Fibroblast of lung (primary cell): ENCODE results near the gene RNF180. TPM values are rescaled to one million over a fixed set of nuclear protein-coding genes. Genes with fewer than 3 reads are reported as not detected.

Source experiments
- DNase-seq, 2 donors: peaks; one replicate each; pipeline versions ENCODE4 v3.0.0 to v3.0.0-alpha.2; 2010; ENCODE audit warnings: low read depth in 2 of 2
- H2AFZ ChIP-seq: 2 replicates; pipeline ENCODE4 v1.5.1; 2012; ENCODE audit warnings: low read length, control low read depth, inconsistent platforms
- H3K27ac ChIP-seq: 2 replicates; pipeline ENCODE4 v1.5.1; 2011; ENCODE audit warnings: low read length, control low read depth; ENCODE audit not compliant: insufficient read depth
- H3K27me3 ChIP-seq: 2 replicates; pipeline ENCODE4 v1.5.1; 2011; ENCODE audit warnings: mild to moderate bottlenecking, low read length; ENCODE audit not compliant: control insufficient read depth, insufficient read depth
- H3K36me3 ChIP-seq: 2 replicates; pipeline ENCODE4 v1.5.1; 2011; ENCODE audit warnings: low read length; ENCODE audit not compliant: control insufficient read depth, insufficient read depth
- H3K4me1 ChIP-seq: 2 replicates; pipeline ENCODE4 v1.5.1; 2011; ENCODE audit warnings: low read length; ENCODE audit not compliant: control insufficient read depth, insufficient read depth; ENCODE audit errors: extremely low read depth
- H3K4me2 ChIP-seq: 2 replicates; pipeline ENCODE4 v1.5.1; 2011; ENCODE audit warnings: low read length, control low read depth; ENCODE audit not compliant: insufficient read depth; ENCODE audit errors: extremely low read depth
- H3K4me3 ChIP-seq, 4 experiments: fragments of 200-600 bp in 1 of 4; sonication (generic) in 1 of 4; replicated peaks in 1 of 4; 2 replicates each; pipeline ENCODE4 v1.5.1; 2011 to 2016; ENCODE audit warnings: low read length in 4 of 4, low read depth in 3 of 4, mild to moderate bottlenecking in 3 of 4, control low read depth in 2 of 4, inconsistent platforms in 1 of 4, mixed read lengths in 1 of 4; ENCODE audit not compliant: insufficient read depth in 1 of 4; ENCODE audit errors: control extremely low read depth in 1 of 4
- H3K79me2 ChIP-seq: 2 replicates; pipeline ENCODE4 v1.5.1; 2012; ENCODE audit warnings: mild to moderate bottlenecking, low read length, inconsistent platforms; ENCODE audit not compliant: control insufficient read depth, insufficient read depth
- H3K9ac ChIP-seq: 2 replicates; pipeline ENCODE4 v1.5.1; 2011; ENCODE audit warnings: mild to moderate bottlenecking, low read length, control low read depth; ENCODE audit not compliant: insufficient read depth
- H3K9me3 ChIP-seq: 2 replicates; pipeline ENCODE4 v1.5.1; 2012; ENCODE audit warnings: low read depth, low read length; ENCODE audit not compliant: control insufficient read depth, insufficient read depth
- H4K20me1 ChIP-seq: 2 replicates; pipeline ENCODE4 v1.5.1; 2011; ENCODE audit warnings: low read length; ENCODE audit not compliant: control insufficient read depth, insufficient read depth; ENCODE audit errors: extremely low read depth
- EZH2 ChIP-seq: IDR thresholded peaks from 2 replicates; pipeline ENCODE4 v1.5.1; 2012; ENCODE audit warnings: low read length, control low read depth, mild to moderate bottlenecking; ENCODE audit errors: missing control alignments
- polyA plus RNA-seq, 2 donors: library from polyadenylated mRNA; depleted of rRNA in 1 of 2; stranded (reverse) in 1 of 2; unstranded in 1 of 2; fragments of >200 nt; gene quantifications; 2 replicates each; pipeline ENCODE4 v1.2.1, GENCODE V29; 2011 to 2012; ENCODE audit warnings: missing spikeins in 1 of 2
- total RNA-seq: library from RNA; depleted of rRNA; stranded (reverse); fragments of >200 nt; gene quantifications from 2 replicates; pipeline ENCODE4 v1.2.1, GENCODE V29; 2014
- TF ChIP-seq, protein P1 (sequence below), 2 donors: IDR thresholded peaks in 1 of 2; conservative IDR thresholded peaks in 1 of 2; 1 replicate in 1 of 2; 2 replicates in 1 of 2; pipeline ENCODE4 v1.5.1; 2011 to 2012; ENCODE audit warnings: low read length in 2 of 2, control low read depth in 1 of 2, inconsistent platforms in 1 of 2, low read depth in 1 of 2, mild to moderate bottlenecking in 1 of 2

The RNF180 gene
- total and polyA plus RNA-seq, 2 donors (not counting 1 experiment from before 2014, with no cell fraction given), result 2.3 to 2.6 TPM

DNA sequence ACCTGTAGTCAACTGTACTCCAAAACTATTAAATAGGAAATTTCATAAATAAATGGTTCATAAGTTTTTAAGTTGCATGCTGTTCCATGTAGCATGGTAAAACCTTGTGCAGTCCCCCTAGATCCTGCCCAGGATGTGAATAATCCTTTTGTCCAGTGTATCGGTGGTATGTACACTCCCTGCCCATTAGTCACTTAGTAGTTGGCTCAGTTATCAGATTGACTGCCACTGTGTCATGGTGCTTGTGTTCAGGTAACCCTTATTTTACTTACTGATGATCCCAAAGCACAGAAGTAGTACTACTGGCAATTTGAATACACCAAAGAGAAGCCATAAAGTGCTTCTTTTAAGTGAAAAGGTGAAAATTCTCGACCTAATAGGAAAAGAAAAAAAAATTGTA is 134.2 kb downstream of the RNF180 start:
- DNase-seq, result peak in 1 of 2 donors; percentile 24
- H3K27ac ChIP-seq, result no peak overlapping the region
- H3K79me2 ChIP-seq, result no peaks in the 10 kb centered on the region
- no peak overlapping the region for H3K9ac ChIP-seq
- no peaks in the 10 kb centered on the region for H3K36me3 ChIP-seq
- no peak overlapping the region for H3K4me3 ChIP-seq
- no peak overlapping the region for H3K4me2 ChIP-seq
- TF ChIP-seq, protein P1, sequence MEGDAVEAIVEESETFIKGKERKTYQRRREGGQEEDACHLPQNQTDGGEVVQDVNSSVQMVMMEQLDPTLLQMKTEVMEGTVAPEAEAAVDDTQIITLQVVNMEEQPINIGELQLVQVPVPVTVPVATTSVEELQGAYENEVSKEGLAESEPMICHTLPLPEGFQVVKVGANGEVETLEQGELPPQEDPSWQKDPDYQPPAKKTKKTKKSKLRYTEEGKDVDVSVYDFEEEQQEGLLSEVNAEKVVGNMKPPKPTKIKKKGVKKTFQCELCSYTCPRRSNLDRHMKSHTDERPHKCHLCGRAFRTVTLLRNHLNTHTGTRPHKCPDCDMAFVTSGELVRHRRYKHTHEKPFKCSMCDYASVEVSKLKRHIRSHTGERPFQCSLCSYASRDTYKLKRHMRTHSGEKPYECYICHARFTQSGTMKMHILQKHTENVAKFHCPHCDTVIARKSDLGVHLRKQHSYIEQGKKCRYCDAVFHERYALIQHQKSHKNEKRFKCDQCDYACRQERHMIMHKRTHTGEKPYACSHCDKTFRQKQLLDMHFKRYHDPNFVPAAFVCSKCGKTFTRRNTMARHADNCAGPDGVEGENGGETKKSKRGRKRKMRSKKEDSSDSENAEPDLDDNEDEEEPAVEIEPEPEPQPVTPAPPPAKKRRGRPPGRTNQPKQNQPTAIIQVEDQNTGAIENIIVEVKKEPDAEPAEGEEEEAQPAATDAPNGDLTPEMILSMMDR (conservative IDR thresholded peaks at IDR 0.05 in 1 of 2, IDR thresholded peaks at IDR 0.05 in 1 of 2; ENCODE audit: low read depth in 1 of 2, low read length in 2 of 2), result no peak
- no peak overlapping the region for H2AFZ ChIP-seq
- no peaks in the 10 kb centered on the region for H3K9me3 ChIP-seq
- no peaks in the 10 kb centered on the region for H3K27me3 ChIP-seq
- H4K20me1 ChIP-seq, result no peaks in the 10 kb centered on the region
- no peaks in the 10 kb centered on the region for H3K4me1 ChIP-seq

DNA sequence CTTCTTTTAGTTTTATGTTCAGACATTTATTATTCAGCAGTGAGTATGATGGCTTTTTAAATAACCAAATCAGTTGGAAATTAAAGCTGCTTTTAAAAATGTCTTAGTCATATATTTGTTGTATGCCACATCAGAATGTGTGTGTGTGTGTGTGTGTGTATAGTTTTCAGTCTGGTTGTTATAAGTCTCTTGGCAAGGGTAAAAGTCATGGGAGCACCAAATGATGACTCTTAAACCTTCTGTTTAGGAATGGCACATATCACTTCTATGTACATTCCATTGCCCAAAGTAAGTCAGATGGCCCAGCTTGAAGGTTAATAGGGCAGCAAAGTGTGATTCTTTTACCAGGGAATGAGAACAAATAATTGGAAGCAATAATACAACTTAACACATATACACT is 135.9 kb downstream of the RNF180 start:
- no peaks in the 10 kb centered on the region for H4K20me1 ChIP-seq
- H3K9me3 ChIP-seq, result no peaks in the 10 kb centered on the region
- no peak overlapping the region for H3K27ac ChIP-seq
- no peak overlapping the region for H3K4me3 ChIP-seq
- no peak overlapping the region for H3K4me2 ChIP-seq
- H2AFZ ChIP-seq, result no peak overlapping the region
- H3K9ac ChIP-seq, result no peak overlapping the region
- no peaks in the 10 kb centered on the region for H3K36me3 ChIP-seq
- no peak for TF ChIP-seq EZH2
- TF ChIP-seq, protein P1 (conservative IDR thresholded peaks at IDR 0.05 in 1 of 2, IDR thresholded peaks at IDR 0.05 in 1 of 2; ENCODE audit: low read depth in 1 of 2, low read length in 2 of 2), result no peak
- DNase-seq, result peak in 1 of 2 donors; percentile 9
- no peaks in the 10 kb centered on the region for H3K79me2 ChIP-seq
- H3K4me1 ChIP-seq, result no peaks in the 10 kb centered on the region
- no peaks in the 10 kb centered on the region for H3K27me3 ChIP-seq

DNA sequence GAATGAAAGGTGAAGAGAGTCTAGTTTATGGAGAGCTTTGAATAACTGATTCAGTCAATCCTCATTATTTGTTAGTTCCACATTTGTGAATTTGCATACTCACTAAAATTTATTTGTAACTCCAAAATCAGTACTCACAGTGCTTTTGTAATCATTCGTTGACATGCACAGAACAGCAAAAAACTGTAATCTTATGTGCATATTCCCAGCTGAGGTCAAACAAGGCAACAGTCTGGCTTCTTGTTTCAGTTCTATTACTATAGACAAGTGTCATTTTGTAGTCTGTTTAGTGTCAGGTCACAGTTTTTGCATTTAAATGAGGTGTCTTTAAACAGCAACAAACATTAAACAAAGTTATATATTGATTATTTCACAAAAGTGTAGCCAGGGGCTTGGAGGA is 142.5 kb downstream of the RNF180 start:
- no peak for TF ChIP-seq EZH2
- TF ChIP-seq, protein P1 (conservative IDR thresholded peaks at IDR 0.05 in 1 of 2, IDR thresholded peaks at IDR 0.05 in 1 of 2; ENCODE audit: low read depth in 1 of 2, low read length in 2 of 2), result no peak
- H3K79me2 ChIP-seq, result no peaks in the 10 kb centered on the region
- no peak overlapping the region for H3K4me3 ChIP-seq
- no peaks in the 10 kb centered on the region for H4K20me1 ChIP-seq
- no peak overlapping the region for H3K27ac ChIP-seq
- no peak for DNase-seq
- H3K9ac ChIP-seq, result no peak overlapping the region
- H3K9me3 ChIP-seq, result no peaks in the 10 kb centered on the region
- no peak overlapping the region for H2AFZ ChIP-seq
- no peaks in the 10 kb centered on the region for H3K36me3 ChIP-seq
- H3K27me3 ChIP-seq, result no peaks in the 10 kb centered on the region
- no peaks in the 10 kb centered on the region for H3K4me1 ChIP-seq
- H3K4me2 ChIP-seq, result no peak overlapping the region
